ENCODE results near the gene ADAMTSL4. TPM values are rescaled to one million over a fixed set of nuclear protein-coding genes. Genes with fewer than 3 reads are reported as not detected.

The ADAMTSL4 gene
- total and polyA plus RNA-seq, 2 of the 8 experiments (the other 6 are each of a cell fraction or from before 2014, with no cell fraction given): 4.2 to 5.4 TPM

GRCh38 chr1:150558761-150559655, 9.8 kb downstream of the ADAMTSL4 start (continued):
- TF ChIP-seq POLR2A (IDR thresholded peaks at IDR 0.05; ENCODE audit: control extremely low read depth in 1 of 2, low read depth in 2 of 2, low read length in 2 of 2) (no peak), GABPA (IDR thresholded peaks at IDR 0.05; ENCODE audit: borderline replicate concordance, insufficient read depth, low read length) (no peak), CHD7 (IDR thresholded peaks at IDR 0.05; ENCODE audit: insufficient replicate concordance, low read length) (no peak), SUZ12 (IDR thresholded peaks at IDR 0.05; ENCODE audit: low read length) (no peak)
